Measurements from ENCODE around the gene FCHSD2. TPM values are rescaled to one million over a fixed set of nuclear protein-coding genes. Genes with fewer than 3 reads are reported as not detected.
A peak's percentile ranks its signal among the peaks of the same experiment; 100 is the strongest.

FCHSD2 gene
- total and polyA plus RNA-seq, 3 experiments from 2014 or later = 21.2 to 28.3 (median 28.0) TPM

GRCh38 chr11:73170140-73170539 is 28.0 kb upstream of the FCHSD2 start:
- ChIA-PET CTCF (no interaction called here), POLR2A (no interaction called here)
- DNase-seq = no peak
- no peak overlapping the region for H3K27ac ChIP-seq (ENCODE audit: low read depth, low read length)
- H3K4me1 Mint-ChIP-seq = no peaks in the 10 kb centered on the region
- H3K27me3 Mint-ChIP-seq = peaks cover 8 to 16% of the 10 kb centered on the region in 2 donors
- peak overlapping the region in 2 of 8 donors; percentile 29 to 56 for H3K27ac Mint-ChIP-seq
- no peaks in the 10 kb centered on the region for H3K36me3 ChIP-seq (ENCODE audit: insufficient read depth, low read length)
- H3K27me3 ChIP-seq (ENCODE audit: insufficient read depth, low read length, poor library complexity, severe bottlenecking) = no peaks in the 10 kb centered on the region
- no peaks in the 10 kb centered on the region for H3K4me1 ChIP-seq (ENCODE audit: insufficient read depth, low read length)
- H3K36me3 Mint-ChIP-seq = no peaks in the 10 kb centered on the region
- no peaks in the 10 kb centered on the region for H3K9me3 Mint-ChIP-seq
- no peak overlapping the region for H3K4me3 Mint-ChIP-seq
- H3K9me3 ChIP-seq (ENCODE audit: low read length) = no peaks in the 10 kb centered on the region
- H3K4me3 ChIP-seq (ENCODE audit: low read length) = no peak overlapping the region

DNA sequence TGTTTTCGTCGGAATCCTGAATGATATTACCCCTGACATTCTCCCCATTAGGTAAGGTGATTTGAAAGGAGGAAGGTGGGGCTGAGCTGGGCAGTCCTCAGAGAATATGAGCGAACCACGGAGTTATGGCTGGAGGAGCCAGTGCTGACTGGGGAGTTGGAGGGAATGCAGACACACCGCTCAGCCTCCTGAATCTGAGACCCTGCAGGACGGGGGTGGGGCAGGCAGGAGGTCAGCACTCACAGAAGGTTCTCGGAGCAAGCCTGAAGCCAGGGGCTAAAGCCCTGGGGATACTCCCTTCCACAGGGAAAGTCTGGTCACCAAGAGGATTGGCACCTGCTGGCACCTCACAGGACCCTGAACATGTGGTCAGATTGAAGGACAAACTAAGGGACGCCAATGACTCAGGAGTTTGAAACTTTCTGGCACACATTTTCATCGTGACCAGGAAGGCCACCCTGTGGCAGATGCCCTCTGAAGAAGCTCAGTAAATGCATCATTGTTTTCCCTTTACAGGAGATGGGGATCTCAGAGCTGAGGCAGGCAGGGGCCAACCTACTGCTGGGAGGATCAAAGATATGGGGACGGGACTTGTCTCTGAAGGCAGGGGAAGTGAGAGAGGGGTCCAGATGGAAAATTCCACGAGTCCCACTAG is 26.9 kb upstream of the FCHSD2 start:
- no peaks in the 10 kb centered on the region for H3K9me3 Mint-ChIP-seq
- Histone ChIP-seq H3K27ac (ENCODE audit: low read depth, low read length) (no peak overlapping the region), H3K27me3 (ENCODE audit: insufficient read depth, low read length, poor library complexity, severe bottlenecking) (no peaks in the 10 kb centered on the region), H3K9me3 (ENCODE audit: low read length) (no peaks in the 10 kb centered on the region), H3K36me3 (ENCODE audit: insufficient read depth, low read length) (no peaks in the 10 kb centered on the region), H3K4me1 (ENCODE audit: insufficient read depth, low read length) (no peaks in the 10 kb centered on the region), H3K4me3 (ENCODE audit: low read length) (no peak overlapping the region)
- peaks cover 8 to 16% of the 10 kb centered on the region in 2 donors for H3K27me3 Mint-ChIP-seq
- ChIA-PET POLR2A (no interaction called here), CTCF (interaction anchor here (0.8 to 1.0 kb wide), 2 partner anchors 9 to 337 kb away, joined by 3 to 5 read pairs; no protein-coding TSS in a partner anchor)
- no peak for DNase-seq
- H3K4me3 Mint-ChIP-seq = no peak overlapping the region
- no peaks in the 10 kb centered on the region for H3K4me1 Mint-ChIP-seq
- peak overlapping the region in 1 of 8 donors; percentile 85 for H3K27ac Mint-ChIP-seq
- no peaks in the 10 kb centered on the region for H3K36me3 Mint-ChIP-seq

DNA sequence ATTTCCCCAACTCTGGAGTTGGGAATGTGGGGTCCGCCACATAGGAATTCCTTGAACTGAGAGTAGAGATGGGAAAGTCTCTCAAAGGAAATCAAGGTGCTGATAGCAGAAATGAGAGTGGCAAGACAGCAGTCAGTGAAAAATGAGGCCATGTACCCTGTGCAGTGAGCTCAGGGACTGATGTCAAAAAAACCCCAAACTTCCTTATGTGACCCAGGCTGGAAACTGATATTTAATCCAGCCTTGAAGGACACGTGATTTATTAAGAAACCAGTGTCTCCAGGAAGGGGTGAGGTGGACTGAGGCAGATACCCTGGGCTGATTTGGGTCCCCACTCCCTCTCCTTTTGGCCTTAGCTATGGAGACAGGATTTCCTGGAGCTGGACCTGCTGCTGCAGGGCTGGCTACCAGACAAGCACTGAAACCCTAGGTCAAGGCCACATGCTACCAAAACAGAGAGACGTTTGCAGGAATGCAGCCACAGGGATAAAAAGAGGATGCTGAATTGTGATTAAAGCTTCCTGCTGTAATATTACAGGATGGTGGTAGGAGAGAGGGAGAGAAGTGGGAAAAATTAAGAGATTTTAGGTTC is 25.3 kb upstream of the FCHSD2 start:
- Histone ChIP-seq H3K9me3 (ENCODE audit: low read length) (no peaks in the 10 kb centered on the region), H3K4me3 (ENCODE audit: low read length) (no peak overlapping the region), H3K4me1 (ENCODE audit: insufficient read depth, low read length) (no peaks in the 10 kb centered on the region), H3K27me3 (ENCODE audit: insufficient read depth, low read length, poor library complexity, severe bottlenecking) (no peaks in the 10 kb centered on the region), H3K36me3 (ENCODE audit: insufficient read depth, low read length) (no peaks in the 10 kb centered on the region), H3K27ac (ENCODE audit: low read depth, low read length) (no peak overlapping the region)
- CTCF ChIA-PET = no interaction called here
- Mint-ChIP-seq H3K4me3 (no peak overlapping the region), H3K36me3 (peaks cover 0 to 2% (median 0%) of the 10 kb centered on the region in 3 donors), H3K27me3 (peaks cover 8 to 16% of the 10 kb centered on the region in 2 donors), H3K9me3 (no peaks in the 10 kb centered on the region), H3K27ac (peak overlapping the region in 1 of 8 donors; percentile 63), H3K4me1 (no peaks in the 10 kb centered on the region)
- POLR2A ChIA-PET = no interaction called here
- no peak for DNase-seq

DNA sequence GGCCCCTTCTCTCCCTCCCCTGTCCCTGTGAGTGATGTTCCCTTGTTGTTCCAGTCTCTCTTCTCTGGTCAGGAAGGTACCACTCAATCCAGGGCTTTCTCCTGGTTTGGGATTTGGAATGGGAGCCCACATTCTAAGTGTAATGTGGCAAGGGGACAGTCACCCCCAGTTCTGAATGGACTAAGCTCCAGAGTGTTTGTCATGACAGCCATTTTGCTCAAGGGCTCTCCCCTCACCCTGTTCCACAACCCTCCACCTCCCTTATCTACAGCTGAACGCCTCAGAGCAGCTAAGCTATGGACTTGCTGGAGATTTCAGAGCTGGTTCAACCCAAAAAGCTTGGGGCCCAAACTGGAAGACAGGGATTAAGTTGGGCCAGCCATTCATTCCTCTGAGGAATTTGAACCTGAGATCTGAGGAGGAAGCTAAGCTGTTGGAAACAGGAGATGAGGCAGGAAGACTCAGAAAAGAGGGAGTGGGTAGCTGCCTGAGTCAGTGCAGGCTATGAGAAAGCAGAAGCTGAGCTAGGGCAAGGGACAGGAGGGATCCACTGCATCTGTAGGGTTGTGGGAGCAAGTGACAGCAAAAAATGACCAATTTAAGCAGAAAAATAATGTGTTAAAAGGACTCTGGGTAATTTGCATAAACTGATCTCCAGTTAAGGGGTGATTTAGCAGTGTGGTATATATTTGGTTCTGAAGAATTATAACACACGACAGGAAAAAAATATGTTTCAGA is 22.9 kb upstream of the FCHSD2 start:
- ChIA-PET CTCF (interaction anchor here (0.9 to 3.6 kb wide), 3 partner anchors 11 to 333 kb away, joined by 3 to 18 read pairs (median 5); no protein-coding TSS in a partner anchor), POLR2A (no interaction called here)
- no peaks in the 10 kb centered on the region for H3K27me3 ChIP-seq (ENCODE audit: insufficient read depth, low read length, poor library complexity, severe bottlenecking)
- H3K4me1 Mint-ChIP-seq = no peaks in the 10 kb centered on the region
- no peak overlapping the region for H3K27ac ChIP-seq (ENCODE audit: low read depth, low read length)
- no peaks in the 10 kb centered on the region for H3K36me3 ChIP-seq (ENCODE audit: insufficient read depth, low read length)
- no peak overlapping the region for H3K4me3 Mint-ChIP-seq
- no peaks in the 10 kb centered on the region for H3K4me1 ChIP-seq (ENCODE audit: insufficient read depth, low read length)
- H3K9me3 ChIP-seq (ENCODE audit: low read length) = no peaks in the 10 kb centered on the region
- no peaks in the 10 kb centered on the region for H3K9me3 Mint-ChIP-seq
- H3K4me3 ChIP-seq (ENCODE audit: low read length) = no peak overlapping the region
- H3K36me3 Mint-ChIP-seq = peaks cover 0 to 2% (median 0%) of the 10 kb centered on the region in 3 donors
- H3K27ac Mint-ChIP-seq = no peak overlapping the region
- peaks cover 8 to 16% of the 10 kb centered on the region in 2 donors for H3K27me3 Mint-ChIP-seq
- no peak for DNase-seq

DNA sequence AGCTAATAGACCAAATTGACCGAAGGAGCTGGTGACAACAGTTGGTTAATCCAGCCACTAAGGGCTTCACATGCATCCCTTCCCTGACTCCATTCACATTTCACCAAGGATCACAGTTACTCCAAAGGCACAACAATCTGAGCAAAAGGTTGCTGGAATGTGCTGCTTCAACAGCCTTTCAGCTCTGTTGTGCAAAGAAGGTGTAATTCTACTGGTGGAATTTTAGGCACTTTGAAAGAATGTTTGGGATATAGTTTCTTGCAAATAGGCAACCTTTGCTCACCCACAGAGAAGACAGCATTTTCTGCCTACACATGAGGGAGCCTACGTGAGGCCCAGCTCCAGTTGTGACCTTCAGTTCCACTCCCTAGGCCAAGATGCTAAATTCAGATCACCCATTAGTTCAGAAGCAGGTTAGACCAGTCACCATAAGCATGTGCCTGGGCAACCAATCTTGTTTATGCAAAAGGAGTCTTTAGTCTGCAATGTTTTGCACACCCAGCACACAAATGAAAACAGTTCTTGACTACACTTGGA is 21.6 kb upstream of the FCHSD2 start:
- H3K27me3 ChIP-seq (ENCODE audit: insufficient read depth, low read length, poor library complexity, severe bottlenecking) = no peaks in the 10 kb centered on the region
- no peak overlapping the region for H3K27ac ChIP-seq (ENCODE audit: low read depth, low read length)
- DNase-seq = no peak
- no peak overlapping the region for H3K4me3 ChIP-seq (ENCODE audit: low read length)
- no peaks in the 10 kb centered on the region for H3K4me1 ChIP-seq (ENCODE audit: insufficient read depth, low read length)
- H3K9me3 ChIP-seq (ENCODE audit: low read length) = no peaks in the 10 kb centered on the region
- peaks cover 9 to 14% of the 10 kb centered on the region in 2 donors for H3K27me3 Mint-ChIP-seq
- H3K36me3 Mint-ChIP-seq = peaks cover 0 to 2% (median 0%) of the 10 kb centered on the region in 3 donors
- no peaks in the 10 kb centered on the region for H3K36me3 ChIP-seq (ENCODE audit: insufficient read depth, low read length)
- H3K27ac Mint-ChIP-seq = peak overlapping the region in 1 of 8 donors; percentile 58
- no peaks in the 10 kb centered on the region for H3K4me1 Mint-ChIP-seq
- POLR2A ChIA-PET = no interaction called here
- H3K4me3 Mint-ChIP-seq = no peak overlapping the region
- CTCF ChIA-PET = interaction anchor here (1.2 to 3.6 kb wide), 4 partner anchors 10 to 333 kb away, joined by 3 to 18 read pairs (median 4); partner anchors contain the start of gene FCHSD2
- no peaks in the 10 kb centered on the region for H3K9me3 Mint-ChIP-seq

- Mint-ChIP-seq H3K27me3 (peaks cover 4 to 5% of the 10 kb centered on the region in 2 donors), H3K4me3 (no peak overlapping the region), H3K9me3 (no peaks in the 10 kb centered on the region), H3K4me1 (no peaks in the 10 kb centered on the region), H3K36me3 (peaks cover 0 to 2% (median 0%) of the 10 kb centered on the region in 3 donors), H3K27ac (peak overlapping the region in 2 of 8 donors; percentile 51 to 70)
- Histone ChIP-seq H3K4me3 (ENCODE audit: low read length) (no peak overlapping the region), H3K27ac (ENCODE audit: low read depth, low read length) (no peak overlapping the region), H3K4me1 (ENCODE audit: insufficient read depth, low read length) (no peaks in the 10 kb centered on the region), H3K27me3 (ENCODE audit: insufficient read depth, low read length, poor library complexity, severe bottlenecking) (no peaks in the 10 kb centered on the region), H3K9me3 (ENCODE audit: low read length) (no peaks in the 10 kb centered on the region), H3K36me3 (ENCODE audit: insufficient read depth, low read length) (no peaks in the 10 kb centered on the region)
- ChIA-PET POLR2A (no interaction called here), CTCF (interaction anchor here (1.7 to 1.8 kb wide), 2 partner anchors 9 to 20 kb away, joined by 4 to 5 read pairs; partner anchors contain the start of gene FCHSD2)
- DNase-seq = no peak
Observed at GRCh38 chr11:73162196-73162740, 20.1 kb upstream of the FCHSD2 start.

DNA sequence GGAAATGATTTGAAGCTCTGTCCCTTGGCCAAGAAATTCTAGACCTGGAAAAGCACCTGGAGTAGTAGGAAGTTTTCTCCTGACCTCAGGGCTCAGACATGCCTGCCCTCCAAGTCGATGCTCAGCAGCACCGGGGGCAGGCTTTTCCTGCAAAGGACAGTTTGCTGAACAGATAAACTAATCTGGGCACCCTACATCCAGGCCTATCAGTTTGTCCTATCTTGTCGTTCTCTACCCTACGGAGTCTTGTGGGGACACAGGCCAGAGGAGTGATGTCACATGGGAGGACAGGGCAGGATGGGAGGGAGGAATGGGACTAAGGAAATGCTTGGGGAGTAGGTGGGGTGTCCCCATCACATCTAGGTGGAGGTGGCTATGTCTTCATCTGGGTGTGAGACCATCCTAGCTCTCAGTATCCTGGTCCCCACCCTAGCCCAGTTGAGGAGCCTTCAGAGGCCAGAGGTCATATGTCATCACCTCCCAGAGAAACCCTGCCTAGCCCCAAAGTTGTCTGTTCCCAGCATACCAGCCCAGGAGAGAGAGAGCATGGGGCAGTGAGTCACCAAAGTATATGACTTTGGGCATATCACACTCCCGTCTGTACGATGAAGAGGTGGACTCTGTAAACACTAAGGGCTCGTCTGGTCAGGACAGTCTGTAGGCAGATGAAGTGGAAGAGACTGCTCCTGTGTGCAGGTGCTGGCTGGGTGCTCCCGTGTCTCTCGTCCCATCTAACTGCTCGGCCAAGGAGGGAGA is 18.1 kb upstream of the FCHSD2 start:
- Histone ChIP-seq H3K36me3 (ENCODE audit: insufficient read depth, low read length) (no peaks in the 10 kb centered on the region), H3K9me3 (ENCODE audit: low read length) (no peaks in the 10 kb centered on the region), H3K4me3 (ENCODE audit: low read length) (no peak overlapping the region), H3K27ac (ENCODE audit: low read depth, low read length) (no peak overlapping the region), H3K4me1 (ENCODE audit: insufficient read depth, low read length) (peaks cover 17% of the 10 kb centered on the region), H3K27me3 (ENCODE audit: insufficient read depth, low read length, poor library complexity, severe bottlenecking) (no peaks in the 10 kb centered on the region)
- Mint-ChIP-seq H3K36me3 (peaks cover 0 to 2% (median 0%) of the 10 kb centered on the region in 3 donors), H3K4me1 (peaks cover 10 to 17% (median 14%) of the 10 kb centered on the region in 3 donors), H3K27ac (peak overlapping the region in 3 of 8 donors; percentile 27 to 76 (median 36)), H3K9me3 (no peaks in the 10 kb centered on the region), H3K4me3 (no peak overlapping the region), H3K27me3 (peaks cover 0 to 3% of the 10 kb centered on the region in 2 donors)
- CTCF ChIA-PET = interaction anchor here (1.5 to 5.1 kb wide), 2 partner anchors 18 kb away, joined by 4 to 29 read pairs; partner anchors contain the start of gene FCHSD2
- POLR2A ChIA-PET = no interaction called here
- no peak for DNase-seq

Data from CD8-positive, alpha-beta memory T cell (primary cell).